Smooth muscle cell of the brain vasculature (primary cell): ENCODE results near the gene EBF3.

ENCODE experiments used
- DNase-seq: peaks from one replicate; pipeline ENCODE4 v3.0.0-alpha.2; 2012; ENCODE audit warnings: low read depth, low spot score

EBF3 gene, protein sequence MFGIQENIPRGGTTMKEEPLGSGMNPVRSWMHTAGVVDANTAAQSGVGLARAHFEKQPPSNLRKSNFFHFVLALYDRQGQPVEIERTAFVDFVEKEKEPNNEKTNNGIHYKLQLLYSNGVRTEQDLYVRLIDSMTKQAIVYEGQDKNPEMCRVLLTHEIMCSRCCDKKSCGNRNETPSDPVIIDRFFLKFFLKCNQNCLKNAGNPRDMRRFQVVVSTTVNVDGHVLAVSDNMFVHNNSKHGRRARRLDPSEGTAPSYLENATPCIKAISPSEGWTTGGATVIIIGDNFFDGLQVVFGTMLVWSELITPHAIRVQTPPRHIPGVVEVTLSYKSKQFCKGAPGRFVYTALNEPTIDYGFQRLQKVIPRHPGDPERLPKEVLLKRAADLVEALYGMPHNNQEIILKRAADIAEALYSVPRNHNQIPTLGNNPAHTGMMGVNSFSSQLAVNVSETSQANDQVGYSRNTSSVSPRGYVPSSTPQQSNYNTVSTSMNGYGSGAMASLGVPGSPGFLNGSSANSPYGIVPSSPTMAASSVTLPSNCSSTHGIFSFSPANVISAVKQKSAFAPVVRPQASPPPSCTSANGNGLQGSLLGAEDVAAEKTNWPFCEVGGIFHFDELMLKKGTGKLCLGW

DNA sequence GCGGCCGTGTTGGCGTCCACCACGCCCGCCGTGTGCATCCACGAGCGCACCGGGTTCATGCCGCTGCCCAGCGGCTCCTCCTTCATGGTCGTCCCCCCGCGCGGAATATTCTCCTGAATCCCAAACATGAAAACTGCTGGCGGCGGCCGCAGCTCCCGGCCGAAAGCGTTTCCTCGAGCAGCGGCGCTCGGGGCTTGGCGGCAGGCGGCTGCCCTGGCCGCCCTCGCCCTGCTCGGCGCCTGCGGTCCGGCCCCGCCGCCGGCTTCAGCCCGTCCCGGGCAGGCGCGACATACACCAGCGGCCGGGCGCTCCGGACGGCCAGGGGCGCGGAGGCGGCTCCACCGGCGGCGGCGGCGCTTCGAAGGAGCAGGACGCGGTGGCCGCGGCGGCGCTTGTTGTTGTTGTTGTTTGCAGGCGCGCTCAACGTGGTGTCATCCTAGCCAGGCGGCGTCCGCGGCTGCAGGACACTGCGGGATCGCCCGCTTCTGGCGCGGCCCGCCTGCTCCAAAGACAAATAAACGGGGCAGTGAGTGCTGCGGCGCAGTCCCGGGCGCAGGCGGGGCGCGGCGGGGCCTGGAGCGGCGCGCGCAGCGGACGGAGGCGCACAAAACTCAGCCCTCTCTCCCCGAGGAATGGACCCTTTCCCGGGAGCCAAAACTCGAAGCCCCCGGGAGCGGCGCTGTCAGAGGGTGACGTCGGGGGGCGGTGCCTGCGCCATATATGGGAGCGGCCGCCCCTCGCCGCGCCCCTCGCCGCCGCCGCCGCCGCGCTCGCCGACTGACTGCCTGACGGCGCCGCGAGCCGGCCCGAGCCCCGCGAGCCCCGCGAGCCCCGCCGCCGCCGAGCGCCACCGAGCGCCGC is at the start of gene EBF3:
TSS of gene EBF3 (minus strand) at position 634 of the 861 bp plus-strand sequence. CDS start at position 128, 506 bp downstream.
- DNase-seq: no peak

DNA sequence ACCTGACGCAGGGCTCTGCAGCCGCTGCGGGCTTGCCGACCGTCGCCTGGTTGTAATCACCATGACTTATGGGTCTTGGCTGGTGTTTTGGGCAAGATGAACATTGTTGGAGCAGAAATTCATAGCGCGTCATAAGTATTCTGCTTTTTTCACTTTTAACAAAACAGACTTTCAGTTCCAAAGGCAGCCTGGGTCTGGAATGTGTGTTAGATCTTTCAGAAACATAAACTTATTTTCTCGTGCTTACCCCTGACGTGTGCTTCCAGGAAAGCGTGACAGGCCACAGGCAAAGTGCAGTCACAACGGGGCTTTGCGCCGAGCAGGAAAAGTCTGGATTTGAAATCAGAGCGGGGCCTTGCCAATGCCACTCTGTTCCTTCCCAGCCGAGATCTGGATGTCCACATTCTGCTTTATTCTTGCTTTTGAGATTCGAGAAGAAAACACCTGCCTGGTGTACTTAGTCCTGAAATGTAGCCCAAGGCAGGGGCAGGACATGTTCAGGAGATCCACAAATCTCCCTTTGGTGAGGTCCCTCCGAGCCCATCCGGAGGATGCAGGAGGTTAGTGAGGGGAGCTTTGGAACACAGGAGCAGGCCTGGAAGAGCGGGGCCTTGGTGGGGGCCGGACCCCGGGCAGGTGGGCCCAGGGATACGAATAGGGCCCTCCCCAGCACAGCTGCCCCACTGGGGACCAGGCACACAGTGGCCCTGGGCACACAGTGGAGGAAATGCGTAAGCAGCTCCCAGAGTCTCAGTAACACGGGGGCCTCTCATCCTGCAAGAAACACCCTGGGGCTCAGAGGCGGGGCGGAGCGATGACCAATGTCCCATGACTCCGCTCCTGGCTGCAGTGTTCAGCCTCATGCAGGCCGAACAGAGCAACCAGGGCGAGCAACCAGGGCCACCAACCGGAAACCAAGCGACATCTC is 49.5 kb upstream of the EBF3 start:
- DNase-seq: no peak

- DNase-seq: no peak
Observed at GRCh38 chr10:130012129-130012528, 48.1 kb upstream of the EBF3 start.

DNA sequence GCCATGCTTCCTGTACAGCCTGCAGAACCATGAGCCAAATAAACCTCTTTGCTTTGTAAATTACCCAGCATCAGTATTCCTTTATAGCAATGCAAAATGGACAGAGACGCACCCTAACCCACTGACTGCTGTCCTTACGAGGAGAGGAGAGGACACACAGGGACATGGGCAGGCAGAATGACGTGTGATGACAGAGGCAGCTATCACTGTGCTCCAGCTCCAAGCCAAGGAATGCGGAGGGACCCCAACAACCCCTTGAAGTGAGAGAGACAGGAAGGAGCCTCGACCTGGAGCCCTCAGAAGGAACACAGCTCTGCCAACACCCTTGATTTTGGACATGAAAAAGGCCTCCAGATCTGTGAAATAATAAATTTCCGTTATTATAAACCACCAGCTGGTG is 46.6 kb upstream of the EBF3 start:
- no peak for DNase-seq

DNA sequence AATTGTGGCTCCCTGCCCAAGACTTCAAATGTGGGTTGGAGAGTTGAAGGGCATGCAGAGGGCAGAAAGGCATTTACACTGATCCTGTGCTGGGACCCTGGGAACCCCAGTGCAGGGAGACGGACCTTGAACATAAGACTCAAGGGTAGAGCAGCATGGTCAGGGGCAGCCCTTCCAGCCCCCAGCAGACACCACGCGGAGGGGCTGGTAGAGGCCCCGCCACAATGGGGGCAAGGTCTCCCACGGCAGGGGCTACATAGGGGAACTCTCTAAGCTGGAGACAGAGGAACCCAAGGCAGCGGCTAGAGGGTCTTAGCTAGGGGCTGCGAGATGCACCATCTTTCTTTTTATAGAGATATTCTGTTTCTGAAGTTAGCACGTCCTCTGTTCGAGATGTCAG is 45.2 kb upstream of the EBF3 start:
- no peak for DNase-seq

DNA sequence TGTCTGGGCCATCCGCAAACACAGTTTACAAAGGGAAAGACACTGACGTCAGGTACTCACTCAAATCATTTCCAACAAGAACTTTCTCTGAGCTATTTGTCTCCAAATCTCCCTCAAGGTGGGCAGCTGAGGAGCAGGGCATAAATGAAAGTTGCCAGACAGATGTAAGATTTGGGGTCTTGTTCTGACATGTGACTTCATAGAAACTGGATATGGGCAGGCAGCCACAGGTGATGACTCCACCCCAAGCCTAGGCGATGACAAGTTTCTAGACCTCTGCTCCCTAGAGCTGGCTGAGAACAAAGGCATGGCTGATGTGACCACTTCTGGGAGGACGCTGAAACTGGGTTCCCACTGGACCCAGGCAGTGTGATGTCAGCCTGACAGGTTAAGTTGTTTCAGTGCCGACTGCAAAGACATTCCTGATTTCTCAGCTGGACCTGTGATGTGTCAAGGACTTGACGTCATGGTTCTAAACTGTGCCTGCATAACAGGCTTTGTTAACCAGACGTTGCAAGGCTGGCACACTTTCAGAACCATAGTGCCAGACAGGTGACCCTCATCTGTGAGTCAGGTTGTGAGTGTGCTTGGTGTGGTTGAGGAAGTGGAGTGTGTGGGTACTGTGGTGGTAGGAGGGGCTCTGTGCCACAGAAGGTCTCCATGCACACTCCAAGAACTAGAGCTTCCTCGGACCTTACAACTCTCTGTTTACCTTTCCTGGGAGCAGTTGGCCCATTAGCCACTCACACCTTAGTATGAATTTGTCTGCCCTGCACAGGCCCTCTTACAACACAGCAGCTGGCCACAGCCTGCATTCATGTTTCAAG is 39.9 kb upstream of the EBF3 start:
- DNase-seq: no peak

DNA sequence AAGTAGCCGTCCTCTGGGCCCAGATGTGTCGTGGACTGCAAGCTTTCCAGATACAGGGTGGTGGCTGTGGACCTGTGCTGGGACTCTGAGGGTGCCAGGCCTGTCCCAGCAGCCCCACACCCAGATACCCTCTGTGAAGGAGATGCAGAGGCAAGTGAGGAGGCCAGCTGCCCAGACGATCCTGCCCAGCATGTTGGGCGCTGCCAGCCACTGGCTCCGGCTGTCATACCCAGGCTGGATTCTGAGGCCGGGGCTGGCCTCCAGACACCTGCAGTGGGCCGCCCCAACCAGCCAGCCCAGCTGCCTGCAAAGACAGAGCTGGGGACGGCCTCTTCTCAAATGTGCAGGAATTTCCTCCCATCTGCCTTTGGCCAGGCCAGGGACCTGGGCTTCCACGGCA is 39.1 kb upstream of the EBF3 start:
- no peak for DNase-seq

- DNase-seq: no peak
Observed at GRCh38 chr10:130002606-130003005, 38.5 kb upstream of the EBF3 start.

- no peak for DNase-seq
Observed at GRCh38 chr10:130000918-130001317, 36.8 kb upstream of the EBF3 start.

DNA sequence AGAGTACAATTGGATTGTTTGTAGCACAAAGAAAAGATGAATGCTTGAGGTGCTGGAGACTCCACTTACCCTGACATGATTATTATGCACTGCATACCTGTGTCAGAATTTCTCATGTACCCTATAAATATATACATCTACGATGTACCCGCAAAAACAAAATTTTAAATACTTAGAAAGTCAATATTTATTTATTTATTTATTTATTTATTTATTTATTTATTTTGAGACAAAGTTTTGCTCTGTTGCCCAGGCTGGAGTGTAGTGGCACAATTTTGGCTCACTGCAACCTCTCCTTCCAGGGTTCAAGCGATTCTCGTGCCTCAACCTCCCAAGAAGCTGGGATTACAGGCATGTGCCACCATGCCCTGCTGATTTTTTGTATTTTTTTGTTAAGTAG is 35.1 kb upstream of the EBF3 start:
- no peak for DNase-seq

- DNase-seq: no peak
Observed at GRCh38 chr10:129993621-129994020, 29.5 kb upstream of the EBF3 start.

GRCh38 chr10:129992356-129992755 is 28.3 kb upstream of the EBF3 start:
- no peak for DNase-seq

DNA sequence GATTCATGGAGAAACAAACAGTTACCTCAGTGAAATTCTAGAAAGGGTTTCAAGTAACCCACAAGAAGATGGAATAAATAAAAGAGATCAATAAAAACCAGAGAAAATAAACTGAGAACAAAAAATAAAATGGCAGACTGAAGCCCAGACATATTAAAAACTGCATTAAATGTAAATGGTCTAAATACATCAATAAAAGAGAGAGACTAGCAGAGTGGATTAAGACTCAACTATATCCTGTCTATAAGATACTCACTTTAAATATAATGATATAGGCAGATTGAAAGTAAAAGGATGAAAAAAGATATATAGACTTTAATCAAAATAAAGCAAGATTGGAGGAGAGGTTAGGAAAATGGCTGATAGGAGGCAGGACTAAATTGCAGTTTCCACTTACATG is 18.8 kb upstream of the EBF3 start:
- DNase-seq: no peak

- DNase-seq: no peak
Observed at GRCh38 chr10:129978980-129979379, 14.9 kb upstream of the EBF3 start.

GRCh38 chr10:129978322-129978721 is 14.2 kb upstream of the EBF3 start:
- no peak for DNase-seq

DNA sequence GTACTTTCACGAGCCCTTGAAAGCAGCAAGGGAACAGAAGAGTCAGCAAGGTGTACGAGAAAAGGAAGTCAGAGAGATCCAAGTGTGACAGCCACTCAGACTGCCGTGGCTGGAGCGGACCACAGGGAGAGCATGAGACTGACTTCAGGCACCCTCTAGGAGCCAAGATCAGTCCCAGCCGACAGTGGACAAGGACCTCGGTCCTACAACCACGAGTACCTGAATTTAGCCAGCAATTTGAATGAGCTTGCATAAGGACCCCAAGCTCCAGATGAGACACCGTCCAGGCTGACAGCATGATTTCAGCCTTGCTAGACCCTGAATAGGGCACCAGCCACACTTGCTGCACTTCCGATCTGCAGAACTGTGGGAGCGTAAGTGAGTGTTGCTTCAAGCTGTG is 13.7 kb upstream of the EBF3 start:
- DNase-seq: no peak

DNA sequence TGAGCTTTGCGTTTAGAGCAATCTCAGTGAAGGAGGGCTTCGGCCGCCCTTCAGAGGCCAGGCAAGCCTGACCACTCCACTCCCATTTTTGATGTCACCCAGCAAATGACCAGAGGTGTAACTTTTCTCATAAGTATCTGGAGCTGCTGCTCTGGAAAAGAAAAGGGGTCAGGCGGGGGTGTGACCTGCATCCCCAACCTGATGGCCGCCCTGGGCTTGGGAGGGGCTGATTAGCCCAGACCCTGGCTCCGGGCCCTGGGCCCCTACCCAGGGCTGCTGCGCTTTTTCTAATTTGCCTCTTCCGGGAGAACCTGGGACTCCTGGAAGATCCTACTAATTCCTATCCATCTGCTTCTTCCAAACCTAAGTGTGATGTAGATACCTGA is 9.6 kb upstream of the EBF3 start:
- no peak for DNase-seq

GRCh38 chr10:129972966-129973673 is 9.0 kb upstream of the EBF3 start:
- no peak for DNase-seq

DNA sequence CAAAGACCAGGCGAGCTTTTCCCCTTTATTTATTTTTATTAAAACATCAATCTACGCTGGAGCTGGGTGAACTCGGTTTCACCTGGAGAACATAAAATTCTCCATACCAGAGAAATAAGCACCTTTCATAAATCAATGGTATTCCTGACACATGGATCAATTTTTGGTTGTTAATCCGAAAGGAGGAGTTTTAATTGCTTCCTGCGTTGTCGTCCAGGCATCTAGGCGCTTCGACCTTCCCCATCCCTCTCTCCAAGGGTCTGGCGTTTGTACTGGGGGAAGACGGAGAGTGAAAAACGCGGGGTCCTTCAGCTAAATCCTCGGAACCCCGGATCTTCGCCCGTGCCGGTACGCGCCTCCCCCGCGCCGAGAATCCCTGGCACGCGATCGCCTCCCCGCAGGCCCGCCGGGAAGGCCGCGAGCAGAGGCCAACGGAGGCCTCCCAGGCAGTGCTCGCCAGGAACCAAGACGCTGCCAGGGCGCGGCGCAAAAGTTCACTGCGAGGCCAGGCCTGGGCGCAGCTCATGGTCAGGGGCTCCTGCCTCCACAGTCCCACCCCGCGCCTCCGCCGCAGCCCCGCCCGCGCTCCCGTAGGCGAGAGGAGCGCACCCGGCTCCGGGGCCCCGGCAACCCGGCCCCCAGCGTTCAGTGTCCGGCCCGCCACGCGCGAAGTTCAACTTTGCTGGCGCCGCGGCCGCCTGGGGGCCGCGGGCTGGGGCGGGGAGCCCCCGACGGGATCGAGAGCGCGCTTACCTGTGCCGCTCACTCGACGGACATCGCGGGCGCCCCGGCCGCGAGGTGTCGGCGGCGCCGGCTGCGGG is 8.3 kb upstream of the EBF3 start:
- DNase-seq: no peak
